HG03460 (cell line): ENCODE data around the gene SNURF.
A peak's percentile ranks its signal among the peaks of the same experiment; 100 is the strongest.
"Not testable (repeated sequence)": the region's sequence is repeated elsewhere in the genome, so short reads cannot be mapped to it uniquely, and the experiment has no call there.

Experiments used
- ATAC-seq: cut with Tn5 transposase; IDR thresholded peaks from one replicate; pipeline ENCODE4 v1.9.1; 2021; ENCODE audit not compliant: unreplicated experiment

SNURF gene, protein sequence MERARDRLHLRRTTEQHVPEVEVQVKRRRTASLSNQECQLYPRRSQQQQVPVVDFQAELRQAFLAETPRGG

DNA sequence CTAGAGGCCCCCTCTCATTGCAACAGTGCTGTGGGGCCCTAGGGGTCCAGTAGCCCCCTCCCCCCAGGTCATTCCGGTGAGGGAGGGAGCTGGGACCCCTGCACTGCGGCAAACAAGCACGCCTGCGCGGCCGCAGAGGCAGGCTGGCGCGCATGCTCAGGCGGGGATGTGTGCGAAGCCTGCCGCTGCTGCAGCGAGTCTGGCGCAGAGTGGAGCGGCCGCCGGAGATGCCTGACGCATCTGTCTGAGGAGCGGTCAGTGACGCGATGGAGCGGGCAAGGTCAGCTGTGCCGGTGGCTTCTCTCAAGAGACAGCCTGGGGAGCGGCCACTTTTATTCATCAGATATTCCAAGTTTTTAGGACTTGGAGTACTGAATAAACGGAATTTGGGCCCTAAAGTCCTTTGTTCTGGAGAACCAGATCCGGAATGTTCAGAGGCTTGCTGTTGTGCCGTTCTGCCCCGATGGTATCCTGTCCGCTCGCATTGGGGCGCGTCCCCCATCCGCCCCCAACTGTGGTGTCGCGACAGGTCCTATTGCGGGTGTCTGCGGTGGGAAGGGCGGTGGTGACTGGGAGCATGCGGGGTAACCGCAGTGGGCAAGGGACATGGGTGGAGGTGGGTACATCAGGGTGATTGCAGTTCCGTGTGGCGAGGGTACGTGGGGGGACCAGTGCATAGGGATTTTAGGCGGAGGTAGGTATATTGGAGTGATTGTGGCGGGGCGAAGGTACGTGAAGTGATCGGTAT is at the start of gene SNURF, which contains the start of gene SNRPN:
Gene SNURF (plus strand): TSS at position 205 of the 748 bp plus-strand sequence. CDS start 62 bp downstream, at position 267.
Gene SNRPN (plus strand): TSS at position 205 of the 748 bp plus-strand sequence. CDS start 19,467 bp downstream, outside the sequence.
- peak; percentile 49 for ATAC-seq

DNA sequence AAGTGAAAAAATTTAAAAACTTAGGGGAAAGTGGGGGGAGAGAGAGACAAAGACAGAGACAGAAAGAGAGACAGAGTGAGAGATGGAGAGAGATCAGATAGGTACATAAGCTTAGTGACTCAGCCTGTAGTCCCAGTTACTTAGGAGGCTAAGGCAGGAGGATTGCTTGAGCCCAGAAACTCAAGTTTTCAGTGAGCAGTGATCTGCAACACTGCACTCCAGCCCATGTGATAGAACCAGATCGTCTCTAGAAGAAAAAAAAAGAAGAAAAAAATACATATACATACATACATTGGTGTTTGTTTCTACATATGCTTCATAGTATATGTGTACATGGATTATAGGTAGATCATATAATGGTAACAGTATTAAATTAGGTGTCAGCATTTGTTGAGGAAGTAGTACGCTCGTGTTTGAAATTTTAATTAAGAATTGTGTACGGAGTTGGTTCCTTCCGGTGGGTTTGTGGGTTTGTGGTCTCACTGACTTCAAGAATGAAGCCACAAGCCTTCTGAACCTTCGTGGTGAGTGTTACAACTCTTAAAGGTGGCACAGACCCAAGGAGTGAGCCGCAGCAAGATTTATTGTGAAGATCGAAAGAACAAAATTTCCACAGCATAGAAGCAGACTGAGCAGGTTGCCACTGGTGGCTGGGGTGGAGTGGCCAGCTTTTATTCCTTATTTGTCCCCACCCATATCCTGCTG is 38.3 kb upstream of the SNURF start:
- no peak for ATAC-seq

DNA sequence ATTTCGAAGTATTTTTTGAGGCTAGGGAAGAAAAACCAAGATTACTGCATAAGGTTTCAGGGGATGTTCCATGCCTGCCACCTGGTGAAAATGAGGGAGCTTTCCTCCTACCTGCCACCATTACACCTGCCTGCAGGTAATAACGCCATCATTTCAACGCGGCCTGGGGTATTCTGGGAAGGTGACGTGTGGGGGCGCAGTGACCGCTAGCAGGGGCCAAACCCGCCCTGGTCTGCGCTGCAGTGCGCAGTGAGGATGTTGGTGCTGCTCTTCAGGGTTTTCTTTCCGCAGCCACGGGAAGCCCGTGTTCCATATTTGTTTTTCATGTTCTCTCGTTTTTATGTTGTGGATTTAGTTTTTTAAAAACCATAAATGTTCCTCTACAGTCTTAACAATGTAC is 37.4 kb upstream of the SNURF start:
- ATAC-seq, result no peak

DNA sequence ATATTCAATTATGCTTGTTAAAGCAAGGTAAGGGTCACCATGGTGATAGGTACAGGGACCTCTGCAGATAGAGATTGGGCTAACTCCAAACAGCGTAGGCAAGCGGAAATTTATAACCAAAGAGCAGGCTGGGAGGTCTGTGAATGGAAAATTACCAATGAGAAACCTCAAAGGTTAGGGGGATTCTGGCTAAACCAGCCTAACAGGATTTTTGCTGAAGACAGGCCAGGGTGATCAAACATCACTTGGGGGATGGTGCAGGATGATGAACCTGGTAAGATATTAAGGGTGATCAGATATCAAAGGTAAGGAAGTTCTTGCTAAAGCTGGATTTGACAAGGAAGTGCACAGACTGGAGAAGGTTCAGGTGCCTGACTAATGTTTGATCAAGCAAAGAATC is 35.3 kb upstream of the SNURF start:
- no peak for ATAC-seq

DNA sequence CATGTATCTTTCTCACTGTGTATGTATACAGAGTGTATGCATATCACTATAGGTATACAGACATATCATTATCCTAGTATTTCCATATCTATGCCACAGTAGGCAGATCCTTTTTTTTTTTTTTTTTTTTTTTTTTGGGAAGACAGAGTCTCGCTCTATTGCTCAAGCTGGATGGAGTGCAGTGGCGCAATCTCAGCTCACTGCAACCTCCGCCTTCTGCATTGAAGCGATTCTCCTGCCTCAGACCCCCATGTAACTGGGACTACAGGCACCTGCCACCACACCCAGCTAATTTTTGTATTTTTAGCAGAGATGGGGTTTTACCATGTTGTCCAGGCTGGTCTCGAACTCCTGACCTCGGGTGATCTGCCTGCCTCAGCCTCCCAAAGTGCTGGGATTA is 32.0 kb upstream of the SNURF start:
- ATAC-seq, result not testable (repeated sequence)

DNA sequence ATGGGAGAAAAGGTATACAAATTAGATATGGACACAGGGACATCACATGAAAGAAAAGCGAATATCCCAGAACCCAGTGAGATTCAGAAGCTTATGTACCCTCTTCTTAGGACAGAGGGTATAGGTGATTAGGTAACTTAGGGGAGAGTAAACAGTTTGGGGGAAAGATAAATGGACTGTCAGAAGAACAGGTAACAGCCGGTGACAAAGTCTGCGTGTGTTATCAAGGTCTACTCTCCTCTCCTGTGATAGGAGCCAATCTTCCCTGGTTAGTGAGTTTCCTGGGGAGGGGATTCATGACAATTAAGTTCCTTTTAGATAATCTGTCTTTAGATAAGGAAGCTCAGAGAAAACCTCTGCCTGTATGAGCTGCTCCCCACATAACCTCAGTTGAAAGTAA is 30.6 kb upstream of the SNURF start:
- no peak for ATAC-seq

DNA sequence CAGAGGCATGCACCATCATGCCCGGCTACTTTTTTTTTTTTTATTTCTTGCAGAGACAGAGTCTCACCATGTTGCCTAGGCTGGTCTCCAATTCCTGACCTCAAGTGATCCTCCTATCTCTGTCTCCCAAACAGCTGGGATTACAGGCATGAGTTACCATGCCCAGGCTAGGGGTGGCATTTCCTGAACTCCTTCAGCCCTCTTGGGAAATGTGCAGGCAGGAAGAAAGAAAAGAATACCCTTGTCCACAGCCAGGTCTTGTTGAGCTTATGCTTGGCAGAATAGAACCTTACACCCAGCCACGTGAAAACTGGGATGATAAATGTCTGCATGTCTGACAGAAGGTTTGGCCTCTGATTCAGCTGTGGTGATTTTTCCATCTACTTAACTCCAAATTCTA is 30.2 kb upstream of the SNURF start:
- no peak for ATAC-seq

DNA sequence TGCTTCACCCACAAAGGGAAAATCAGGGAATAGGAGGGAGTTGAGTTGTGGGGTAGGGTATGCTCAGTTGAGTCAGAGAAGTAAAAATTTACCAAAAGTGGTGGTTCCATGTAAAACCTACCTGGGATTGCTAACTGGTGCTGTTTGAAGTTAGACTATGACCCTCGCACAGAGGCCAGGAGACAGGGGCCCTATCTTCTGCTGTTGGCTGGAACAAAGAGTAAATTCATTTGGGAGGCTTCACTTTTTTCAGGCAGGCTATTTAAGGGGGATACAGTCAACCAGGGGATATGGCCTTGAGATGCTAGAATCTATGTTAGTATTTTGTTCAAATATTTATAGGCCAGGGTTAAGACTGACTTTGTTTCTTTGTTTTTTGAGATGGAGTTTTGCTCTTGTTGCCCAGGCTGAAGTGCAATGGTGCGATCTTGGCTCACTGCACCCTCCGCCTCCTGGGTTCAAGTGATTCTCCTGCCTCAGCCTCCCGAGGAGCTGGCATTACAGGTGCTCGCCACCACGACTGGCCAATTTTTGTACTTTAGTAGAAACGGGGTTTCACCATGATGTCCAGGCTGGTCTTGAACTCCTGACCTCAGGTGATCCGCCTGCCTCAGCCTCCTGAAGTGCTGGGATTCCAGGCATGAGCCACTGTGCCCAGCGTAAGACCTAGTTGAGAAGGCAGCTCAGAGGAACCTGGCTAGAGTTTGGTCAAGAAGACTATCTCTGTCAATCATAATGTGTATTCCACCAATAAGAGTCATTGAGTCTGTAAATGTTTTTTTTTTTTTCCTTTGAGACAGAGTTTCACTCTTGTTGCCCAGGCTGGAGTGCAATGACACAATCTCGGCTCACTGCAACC is 22.7 kb upstream of the SNURF start:
- not testable (repeated sequence) for ATAC-seq

DNA sequence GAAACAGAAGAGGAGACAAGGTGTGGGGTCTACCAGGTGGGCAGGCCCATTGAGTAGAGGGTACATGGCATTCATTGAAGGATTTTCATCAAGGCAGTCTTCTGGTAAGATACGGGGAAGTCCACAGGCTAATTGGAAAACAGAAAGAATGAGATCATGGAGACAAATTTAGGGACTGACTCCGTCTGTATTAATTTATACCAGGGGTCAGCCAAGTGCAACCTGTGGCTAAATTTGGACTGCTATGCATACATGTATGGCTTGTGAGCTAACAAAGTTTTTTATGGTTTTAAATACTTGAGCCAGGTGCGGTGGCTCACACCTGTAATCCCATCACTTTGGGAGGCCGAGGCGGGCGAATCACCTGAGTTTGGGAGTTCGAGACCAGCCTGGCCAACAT is 21.1 kb upstream of the SNURF start:
- no peak for ATAC-seq

DNA sequence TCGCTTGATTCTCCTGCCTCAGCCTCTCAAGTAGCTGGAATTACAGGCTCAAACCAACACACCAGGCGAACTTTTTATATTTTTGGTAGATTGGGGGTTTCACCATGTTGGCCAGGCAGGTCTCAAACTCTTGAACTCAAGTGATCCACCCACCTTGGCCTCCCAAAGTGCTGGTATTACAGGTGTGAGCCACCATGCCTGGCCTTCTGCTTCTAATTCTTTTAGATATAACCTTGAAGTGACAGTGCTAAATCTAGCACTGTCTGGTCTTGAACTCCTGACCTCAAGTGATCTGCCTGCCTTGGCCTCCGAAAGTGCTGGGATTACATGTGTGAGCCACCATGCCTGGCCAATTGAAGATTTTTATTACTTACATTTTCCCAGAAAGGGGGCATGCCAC is 16.6 kb upstream of the SNURF start:
- ATAC-seq, result not testable (repeated sequence)

DNA sequence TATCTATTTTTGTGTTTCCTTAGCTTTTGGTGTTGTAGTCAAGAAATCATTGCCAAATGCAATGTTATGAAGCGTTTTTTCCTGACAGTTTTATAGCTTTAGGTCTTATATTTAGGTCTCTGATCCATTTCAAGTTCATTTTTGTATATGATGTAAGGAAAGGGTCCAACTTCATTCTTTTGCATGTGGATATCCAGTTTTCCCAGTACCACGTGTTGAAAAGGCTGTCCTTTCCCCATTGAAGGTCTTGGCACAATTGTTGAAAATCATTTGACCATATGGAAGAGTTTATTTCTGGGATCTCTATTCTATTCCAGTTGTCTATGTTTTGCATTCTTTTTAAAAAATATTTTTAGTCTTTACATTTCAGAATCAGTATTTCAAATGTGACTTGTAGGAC is 14.6 kb upstream of the SNURF start:
- ATAC-seq, result no peak

DNA sequence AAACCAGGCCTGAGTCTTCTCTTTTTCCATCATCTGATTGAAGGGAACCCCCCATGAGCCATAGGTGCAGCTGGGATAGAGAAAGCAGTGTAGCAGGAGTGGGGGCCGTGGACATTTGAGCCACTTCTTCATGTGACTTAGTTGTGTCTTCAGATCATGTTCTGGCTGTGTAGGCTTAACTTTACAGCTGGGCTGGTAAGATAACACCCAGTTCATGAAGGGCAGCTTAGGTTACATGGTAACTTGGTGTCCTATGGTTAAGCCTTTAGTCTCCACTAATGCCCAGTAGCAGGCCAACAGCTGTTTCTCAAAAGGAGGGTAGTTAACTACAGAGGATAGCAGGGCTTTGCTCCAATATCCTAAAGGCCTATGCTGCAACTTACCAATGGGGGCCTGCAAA is 11.4 kb upstream of the SNURF start:
- no peak for ATAC-seq

DNA sequence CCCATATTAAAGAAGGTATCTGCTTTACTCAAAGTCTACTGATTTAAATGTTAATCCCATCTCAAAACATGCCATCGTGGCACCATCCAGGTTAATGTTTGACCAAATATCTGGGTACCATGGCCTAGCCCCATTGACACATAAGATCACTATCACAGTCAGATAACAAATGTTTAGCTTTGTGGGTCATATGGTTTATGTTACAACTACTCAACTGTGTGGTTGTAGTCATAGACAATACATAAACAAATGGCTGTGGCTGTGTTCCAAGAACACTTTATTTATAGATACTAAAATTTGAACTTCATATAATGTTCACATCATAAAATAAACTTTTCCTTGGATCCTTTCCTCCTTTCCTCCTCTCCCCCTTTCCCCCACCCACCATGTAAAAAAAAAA is 9.8 kb upstream of the SNURF start:
- no peak for ATAC-seq

DNA sequence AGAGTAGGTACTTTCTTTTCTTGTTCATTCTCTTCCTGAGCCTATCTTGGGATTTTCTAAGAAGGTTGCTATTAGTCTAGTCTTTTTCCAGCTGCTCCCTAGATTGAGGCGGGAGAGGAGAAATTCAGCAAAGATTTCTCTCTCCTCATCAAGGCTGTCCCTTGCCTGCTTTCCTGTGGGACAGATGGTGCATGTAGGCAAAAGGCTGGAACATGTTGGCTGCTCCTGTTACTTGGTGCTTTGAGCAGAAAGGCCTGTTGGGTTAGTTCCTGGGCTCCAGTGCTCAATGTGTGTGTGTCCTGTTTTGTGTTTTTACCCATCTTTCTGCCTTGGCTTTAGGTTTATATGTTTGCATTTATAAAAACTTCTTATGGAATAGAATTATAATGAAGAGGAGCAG is 9.1 kb upstream of the SNURF start:
- ATAC-seq, result no peak

DNA sequence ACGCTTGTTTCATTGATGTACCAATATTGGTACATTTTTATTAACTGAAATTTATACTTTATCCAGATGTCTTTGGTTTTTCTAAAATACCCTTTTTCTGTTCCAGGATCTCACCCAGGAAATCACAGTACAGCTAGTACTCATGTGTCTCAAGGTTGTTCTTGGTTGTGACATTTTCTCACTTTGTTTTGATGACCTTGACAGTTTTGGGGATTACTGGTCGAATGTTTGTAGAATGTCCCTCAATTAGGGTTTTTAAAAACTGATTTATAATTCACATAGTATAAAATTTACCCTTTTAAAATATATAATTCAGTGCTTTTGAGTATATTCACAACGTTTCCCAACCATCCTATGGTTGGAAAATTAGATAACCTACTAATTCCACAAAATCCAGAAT is 6.3 kb upstream of the SNURF start:
- ATAC-seq, result no peak

DNA sequence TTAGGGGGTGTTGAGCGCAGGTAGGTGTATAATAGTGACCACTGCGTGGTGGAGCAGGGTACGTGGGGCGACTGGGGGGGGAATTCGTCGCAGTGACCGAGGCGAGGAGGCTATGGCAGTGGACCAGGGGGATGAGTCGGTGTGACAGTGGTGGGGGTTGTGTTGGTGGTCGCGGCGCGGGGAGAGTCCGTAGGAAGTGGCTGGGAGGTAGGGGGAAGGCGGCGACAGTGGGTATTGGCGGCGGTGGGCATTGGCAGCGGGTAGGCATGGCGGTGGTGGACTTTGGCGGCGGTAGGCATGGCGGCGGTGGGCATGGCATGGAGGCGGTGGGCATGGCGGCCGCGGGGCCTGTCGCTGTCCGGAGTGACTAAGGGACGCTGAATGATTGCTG is 739 bp downstream of the SNURF start:
- no peak for ATAC-seq

DNA sequence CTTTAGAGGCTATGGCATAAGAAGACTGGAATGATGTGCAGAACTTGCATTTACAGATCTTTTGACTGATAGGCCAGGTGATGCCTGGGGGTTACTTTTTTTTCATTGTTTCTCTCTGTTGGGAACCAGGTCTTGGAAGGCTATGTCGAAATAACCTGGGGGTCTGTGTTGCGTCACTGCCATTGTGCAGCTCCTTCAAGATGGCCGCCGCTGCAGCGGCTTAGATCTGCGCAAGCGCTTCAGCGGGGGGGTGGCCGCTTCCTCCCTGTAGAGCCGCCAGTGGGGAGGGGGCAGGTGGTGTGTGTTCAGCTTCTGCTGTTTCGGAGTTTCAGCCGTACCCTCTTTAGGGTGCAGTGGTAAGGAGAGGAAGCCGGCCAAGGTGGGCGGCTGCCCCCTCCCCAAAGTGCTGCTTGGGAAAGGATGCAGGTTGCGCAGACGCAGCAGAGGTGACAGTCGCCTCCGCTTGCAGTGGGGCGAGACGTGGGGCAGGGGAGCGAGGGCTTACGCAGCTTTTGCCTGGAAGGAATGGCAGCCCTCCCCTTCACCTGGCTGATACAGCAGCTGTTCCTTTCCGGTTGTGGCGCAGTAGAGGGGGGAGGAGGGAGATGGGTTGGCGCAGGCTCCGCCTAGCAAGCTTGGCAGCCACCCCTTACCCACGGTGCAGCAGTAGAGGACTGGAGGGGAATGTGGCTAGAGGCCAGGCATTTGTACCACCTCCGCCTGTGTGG is 1.5 kb downstream of the SNURF start:
- ATAC-seq, result peak; percentile 76

DNA sequence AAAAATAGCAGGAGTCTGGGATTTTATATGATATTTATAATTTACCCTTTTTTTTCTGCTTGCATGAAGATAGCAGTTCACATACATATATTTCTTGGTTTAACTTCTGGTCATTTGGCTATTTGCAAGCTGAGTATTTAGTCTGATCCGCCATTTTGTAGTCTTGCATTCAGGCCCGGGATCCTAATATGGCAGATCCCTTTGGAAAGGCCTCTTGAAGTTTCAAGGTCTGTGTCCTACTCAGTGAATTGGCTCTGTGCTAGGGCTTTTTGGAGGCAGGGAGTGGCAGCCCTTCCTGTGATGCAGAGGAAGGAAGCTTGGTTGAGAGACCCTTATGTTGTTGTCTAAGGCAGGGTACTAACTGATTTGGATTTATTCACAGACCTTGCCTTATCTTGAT is 2.9 kb downstream of the SNURF start:
- ATAC-seq, result no peak

DNA sequence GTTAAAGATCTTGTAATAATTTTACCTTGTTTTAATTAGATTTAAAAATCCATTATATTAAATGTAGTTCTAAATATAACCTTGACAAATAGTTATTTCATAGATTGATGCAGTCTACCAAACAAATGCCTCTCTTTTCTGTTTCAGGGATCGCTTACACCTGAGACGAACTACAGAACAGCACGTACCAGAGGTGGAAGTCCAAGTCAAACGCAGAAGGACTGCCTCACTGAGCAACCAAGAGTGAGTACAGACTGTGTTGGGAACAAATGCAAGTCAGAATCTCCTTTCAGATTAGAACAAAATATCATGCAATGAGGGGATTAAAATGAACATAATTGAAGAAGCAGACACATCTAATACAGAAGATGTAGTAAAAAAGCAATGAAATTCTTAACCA is 7.2 kb downstream of the SNURF start:
- ATAC-seq, result no peak

DNA sequence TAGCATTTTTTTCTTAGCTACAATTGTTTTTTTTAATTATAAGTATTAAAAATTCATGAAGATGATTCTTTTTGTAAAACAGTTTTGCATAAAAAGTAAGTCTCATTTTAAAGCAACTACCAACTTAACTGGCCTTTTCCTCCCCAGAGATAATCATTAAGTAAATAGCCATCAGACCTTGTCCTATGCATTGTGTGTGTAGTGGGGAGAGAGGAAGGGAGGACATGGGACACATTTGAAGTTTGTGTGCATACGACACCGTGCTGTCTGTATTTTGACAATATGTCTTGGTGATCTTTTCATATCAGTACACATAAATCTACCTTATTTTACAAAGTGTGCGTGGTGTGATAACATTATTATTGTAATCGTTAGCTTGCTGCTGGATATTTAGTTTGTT is 8.1 kb downstream of the SNURF start:
- no peak for ATAC-seq
